HEK293 (cell line): ENCODE data around the gene ZSCAN2.
"Not testable (repeated sequence)": the region's sequence is repeated elsewhere in the genome, so short reads cannot be mapped to it uniquely, and the experiment has no call there.

Experiments
- CTCF ChIP-seq: fragments of 450-650 bp; formaldehyde crosslinking; IDR thresholded peaks from 2 replicates; pipeline ENCODE4 v1.5.1; 2016; ENCODE audit warnings: missing biosample characterization, missing genetic modification characterization
- KLF1 ChIP-seq: fragments of 450-650 bp; formaldehyde crosslinking; IDR thresholded peaks from 2 replicates; pipeline ENCODE4 v1.5.1; 2016; ENCODE audit warnings: missing biosample characterization, missing genetic modification characterization
- KLF7 ChIP-seq: fragments of 450-650 bp; formaldehyde crosslinking; IDR thresholded peaks from 2 replicates; pipeline ENCODE4 v1.5.1; 2016; ENCODE audit warnings: missing biosample characterization, missing genetic modification characterization, borderline replicate concordance
- PRDM2 ChIP-seq: fragments of 450-650 bp; formaldehyde crosslinking; IDR thresholded peaks from 2 replicates; pipeline ENCODE4 v1.5.1; 2016; ENCODE audit warnings: missing biosample characterization, missing genetic modification characterization, borderline replicate concordance
- TSHZ1 ChIP-seq: fragments of 450-650 bp; formaldehyde crosslinking; IDR thresholded peaks from 2 replicates; pipeline ENCODE4 v1.5.1; 2016; ENCODE audit warnings: missing biosample characterization, missing genetic modification characterization, borderline replicate concordance
- YY1 ChIP-seq: fragments of 450-650 bp; formaldehyde crosslinking; IDR thresholded peaks from 2 replicates; pipeline ENCODE4 v1.5.1; 2018; ENCODE audit warnings: missing biosample characterization, missing genetic modification characterization
- ZBTB10 ChIP-seq: fragments of 450-650 bp; formaldehyde crosslinking; IDR thresholded peaks from 2 replicates; pipeline ENCODE4 v1.5.1; 2016; ENCODE audit warnings: missing biosample characterization, missing genetic modification characterization
- ZNF223 ChIP-seq: fragments of 450-650 bp; formaldehyde crosslinking; IDR thresholded peaks from 2 replicates; pipeline ENCODE4 v1.5.1; 2016; ENCODE audit warnings: missing biosample characterization, missing genetic modification characterization
- ZNF23 ChIP-seq: fragments of 450-650 bp; formaldehyde crosslinking; IDR thresholded peaks from 2 replicates; pipeline ENCODE4 v1.5.1; 2016; ENCODE audit warnings: missing biosample characterization, missing genetic modification characterization, borderline replicate concordance
- ZNF24 ChIP-seq: fragments of 450-650 bp; formaldehyde crosslinking; IDR thresholded peaks from 2 replicates; pipeline ENCODE4 v1.5.1; 2016; ENCODE audit warnings: missing biosample characterization, missing genetic modification characterization
- ZNF639 ChIP-seq: fragments of 450-650 bp; formaldehyde crosslinking; IDR thresholded peaks from 2 replicates; pipeline ENCODE4 v1.5.1; 2016; ENCODE audit warnings: missing biosample characterization, missing genetic modification characterization
- ZNF76 ChIP-seq: fragments of 450-650 bp; formaldehyde crosslinking; IDR thresholded peaks from 2 replicates; pipeline ENCODE4; 2016; ENCODE audit warnings: low read depth, missing biosample characterization, missing genetic modification characterization, borderline replicate concordance
- ZNF830 ChIP-seq: fragments of 450-650 bp; IDR thresholded peaks from 2 replicates; pipeline ENCODE4 v1.5.0; 2018; ENCODE audit warnings: missing biosample characterization, missing genetic modification characterization, low read depth, mild to moderate bottlenecking, moderate library complexity
- ZSCAN18 ChIP-seq: fragments of 450-650 bp; formaldehyde crosslinking; IDR thresholded peaks from 2 replicates; pipeline ENCODE4 v1.5.1; 2016; ENCODE audit warnings: missing biosample characterization, missing genetic modification characterization

GRCh38 chr15:84642640-84643039 is 41.8 kb downstream of the ZSCAN2 start:
- not testable (repeated sequence) for TF ChIP-seq CTCF (tag by site-specific recombination); ZNF24; ZNF223 (tag by site-specific recombination); ZNF830 (tag by site-specific recombination); YY1 (tag by site-specific recombination); ZNF76; ZNF23; TSHZ1; ZBTB10 (tag by site-specific recombination); KLF7 (tag by site-specific recombination); ZSCAN18; ZNF639 (tag by site-specific recombination); PRDM2 (tag by site-specific recombination); KLF1
